Lower lobe of right lung (tissue), 2 donors: ENCODE measurements around the gene CCHCR1. TPM values are rescaled to one million over a fixed set of nuclear protein-coding genes. Genes with fewer than 3 reads are reported as not detected.

ENCODE experiments used
- ATAC-seq, 2 donors: fragments of 200-7000 bp; cut with Tn5 transposase; one replicate each; pipeline ENCODE4 v1.9.1; 2020 to 2022; ENCODE audit warnings: mild to moderate bottlenecking in 2 of 2, moderate library complexity in 2 of 2
- DNase-seq: peaks from one replicate; pipeline ENCODE4 v3.0.0-alpha.2; 2020
- H3K27ac ChIP-seq: fragments of 200-600 bp; one replicate; pipeline ENCODE4 v1.8.0; 2022
- H3K27me3 ChIP-seq: fragments of 200-600 bp; one replicate; pipeline ENCODE4 v1.8.0; 2022; ENCODE audit warnings: low read depth
- H3K36me3 ChIP-seq: fragments of 200-600 bp; one replicate; pipeline ENCODE4 v1.8.0; 2022; ENCODE audit warnings: mild to moderate bottlenecking
- H3K4me1 ChIP-seq: fragments of 200-600 bp; one replicate; pipeline ENCODE4 v1.8.0; 2022
- H3K4me3 ChIP-seq: fragments of 200-600 bp; one replicate; pipeline ENCODE4 v1.8.0; 2022; ENCODE audit warnings: mild to moderate bottlenecking
- H3K9me3 ChIP-seq: fragments of 200-600 bp; one replicate; pipeline ENCODE4 v1.8.0; 2022
- intact Hi-C: fragments of 100-400 bp; cut with DNase I; formaldehyde crosslinking; loops from one replicate; pipeline ENCODE4 v1.11.0; 2022
- total RNA-seq: library from RNA; stranded (reverse); fragmentation: NEBNext Ultra II Directional; extraction: Animal tissue kit (Norgen Biotek cat#: 25700); gene quantifications from one replicate; pipeline ENCODE4 v1.2.1, GENCODE V29; 2021
- TF ChIP-seq, protein P1 (sequence below): fragments of 200-600 bp; IDR thresholded peaks from one replicate; pipeline ENCODE4 v1.8.0; 2022; ENCODE audit warnings: antibody characterized with exemption, mild to moderate bottlenecking
- donor health status: DM: no; HTN: yes; CAD: no; lungs with severe emphysema.

The CCHCR1 gene
- total RNA-seq, 1 donor from 2014 or later = 16.5 TPM

GRCh38 chr6:31174378-31174777 is 16.8 kb upstream of the CCHCR1 start:
- H3K36me3 ChIP-seq = peaks cover 5% of the 10 kb centered on the region
- intact Hi-C loops = no loop called here
- ATAC-seq = no peak
- H3K27me3 ChIP-seq = no peaks in the 10 kb centered on the region
- H3K9me3 ChIP-seq = no peaks in the 10 kb centered on the region
- H3K4me1 ChIP-seq = peaks cover 10% of the 10 kb centered on the region
- DNase-seq = peak; percentile 1
- no peak overlapping the region for H3K27ac ChIP-seq
- no peak overlapping the region for H3K4me3 ChIP-seq
- TF ChIP-seq, protein P1, sequence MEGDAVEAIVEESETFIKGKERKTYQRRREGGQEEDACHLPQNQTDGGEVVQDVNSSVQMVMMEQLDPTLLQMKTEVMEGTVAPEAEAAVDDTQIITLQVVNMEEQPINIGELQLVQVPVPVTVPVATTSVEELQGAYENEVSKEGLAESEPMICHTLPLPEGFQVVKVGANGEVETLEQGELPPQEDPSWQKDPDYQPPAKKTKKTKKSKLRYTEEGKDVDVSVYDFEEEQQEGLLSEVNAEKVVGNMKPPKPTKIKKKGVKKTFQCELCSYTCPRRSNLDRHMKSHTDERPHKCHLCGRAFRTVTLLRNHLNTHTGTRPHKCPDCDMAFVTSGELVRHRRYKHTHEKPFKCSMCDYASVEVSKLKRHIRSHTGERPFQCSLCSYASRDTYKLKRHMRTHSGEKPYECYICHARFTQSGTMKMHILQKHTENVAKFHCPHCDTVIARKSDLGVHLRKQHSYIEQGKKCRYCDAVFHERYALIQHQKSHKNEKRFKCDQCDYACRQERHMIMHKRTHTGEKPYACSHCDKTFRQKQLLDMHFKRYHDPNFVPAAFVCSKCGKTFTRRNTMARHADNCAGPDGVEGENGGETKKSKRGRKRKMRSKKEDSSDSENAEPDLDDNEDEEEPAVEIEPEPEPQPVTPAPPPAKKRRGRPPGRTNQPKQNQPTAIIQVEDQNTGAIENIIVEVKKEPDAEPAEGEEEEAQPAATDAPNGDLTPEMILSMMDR = no peak

- peaks cover under 1% of the 10 kb centered on the region for H3K4me1 ChIP-seq
- no peaks in the 10 kb centered on the region for H3K27me3 ChIP-seq
- intact Hi-C loops = no loop called here
- H3K36me3 ChIP-seq = peaks cover 5% of the 10 kb centered on the region
- DNase-seq (no peak), ATAC-seq (no peak)
- TF ChIP-seq, protein P1 = no peak
- H3K27ac ChIP-seq = no peak overlapping the region
- H3K9me3 ChIP-seq = no peaks in the 10 kb centered on the region
- H3K4me3 ChIP-seq = no peak overlapping the region
Observed at GRCh38 chr6:31173406-31173805, 15.8 kb upstream of the CCHCR1 start.

GRCh38 chr6:31172973-31173384 is 15.4 kb upstream of the CCHCR1 start:
- no peak for DNase-seq
- ATAC-seq = no peak
- TF ChIP-seq, protein P1 = no peak
- no peak overlapping the region for H3K4me3 ChIP-seq
- peaks cover 5% of the 10 kb centered on the region for H3K36me3 ChIP-seq
- H3K4me1 ChIP-seq = no peaks in the 10 kb centered on the region
- H3K27ac ChIP-seq = no peak overlapping the region
- intact Hi-C loops = no loop called here
- no peaks in the 10 kb centered on the region for H3K27me3 ChIP-seq
- no peaks in the 10 kb centered on the region for H3K9me3 ChIP-seq

DNA sequence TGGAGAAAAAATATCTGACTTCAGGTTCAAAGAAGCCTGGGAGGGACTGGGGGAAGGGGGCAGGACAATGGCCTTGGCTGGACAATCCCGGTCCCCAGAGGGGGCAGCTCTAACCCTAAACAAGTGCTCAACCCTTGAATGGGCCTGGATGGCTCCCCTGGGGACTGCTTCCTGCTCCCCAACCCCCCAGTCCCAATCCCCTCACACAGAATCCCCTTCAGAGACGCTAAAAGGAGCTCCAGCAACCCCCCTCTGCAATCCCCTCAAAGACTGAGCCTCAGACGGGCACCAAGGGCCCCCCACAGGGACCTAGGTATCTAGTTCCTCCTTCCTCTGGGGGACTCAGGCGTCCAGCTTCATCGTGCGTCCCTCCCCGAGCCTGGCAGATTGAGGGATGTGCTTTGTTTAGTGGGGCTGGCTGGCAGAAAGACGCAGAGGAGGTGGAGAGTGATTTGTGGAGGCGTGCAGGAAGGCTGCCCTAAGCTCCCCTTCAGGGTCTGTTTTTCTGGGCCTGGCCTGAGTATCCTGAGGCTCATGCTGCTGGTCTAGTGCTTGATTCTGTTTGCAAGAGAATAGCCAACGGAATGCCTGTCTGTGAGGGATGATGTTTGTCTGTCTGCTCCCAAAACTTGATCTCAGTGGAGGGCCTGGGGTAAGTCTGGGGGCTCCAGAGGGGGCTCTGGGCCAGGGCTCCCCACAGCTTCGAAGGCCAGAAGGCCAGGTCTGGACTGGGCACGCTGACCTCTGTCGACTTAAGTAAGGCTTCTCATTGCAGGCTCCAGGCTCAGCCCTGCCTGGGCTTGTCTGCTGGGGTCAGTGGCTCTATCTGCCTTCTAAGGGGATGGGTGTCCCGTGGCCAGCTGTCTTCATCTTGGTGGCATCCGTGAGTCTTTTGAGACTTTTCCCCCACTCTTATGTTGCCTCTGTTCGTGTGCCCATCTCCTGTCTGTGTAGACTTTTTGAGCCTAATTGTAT is 14.6 kb upstream of the CCHCR1 start:
- DNase-seq (no peak), ATAC-seq (no peak)
- H3K9me3 ChIP-seq = no peaks in the 10 kb centered on the region
- H3K27ac ChIP-seq = no peak overlapping the region
- intact Hi-C loops = no loop called here
- TF ChIP-seq, protein P1 = no peak
- H3K4me1 ChIP-seq = no peaks in the 10 kb centered on the region
- H3K27me3 ChIP-seq = no peaks in the 10 kb centered on the region
- peaks cover 5% of the 10 kb centered on the region for H3K36me3 ChIP-seq
- no peak overlapping the region for H3K4me3 ChIP-seq

DNA sequence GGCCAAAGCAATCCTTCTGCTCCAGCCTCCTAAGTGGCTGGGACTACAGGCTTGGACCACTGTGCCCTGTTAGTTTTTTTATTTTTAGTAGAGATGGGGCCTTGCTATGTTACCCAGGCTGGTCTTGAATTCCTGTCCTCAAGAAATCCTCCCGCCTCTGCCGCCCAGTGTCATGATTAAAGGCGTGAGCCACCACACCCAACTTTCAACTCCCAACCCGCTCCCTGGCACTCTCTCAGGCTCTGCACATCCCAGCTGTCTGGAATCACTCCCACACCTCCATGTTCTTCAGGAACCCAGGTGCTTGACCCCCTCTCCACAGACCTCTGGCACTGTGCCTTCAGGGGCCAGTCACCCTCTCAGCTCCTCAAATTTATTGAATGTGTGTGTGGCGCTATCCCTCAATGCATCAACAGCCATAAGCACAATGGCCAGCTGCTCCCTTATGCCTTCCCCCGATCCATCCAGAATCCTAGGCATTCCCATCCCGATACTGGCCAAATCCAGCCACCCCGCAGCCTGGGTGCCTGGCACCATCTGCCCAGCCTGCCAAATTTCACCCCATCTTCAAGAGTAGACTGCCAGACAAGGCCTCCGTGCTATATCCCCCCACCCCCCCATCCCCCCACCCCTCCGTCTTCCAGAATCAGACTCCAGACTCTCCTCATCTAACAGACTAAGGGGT is 13.5 kb upstream of the CCHCR1 start:
- TF ChIP-seq, protein P1 = no peak
- intact Hi-C loops = no loop called here
- peaks cover 5% of the 10 kb centered on the region for H3K36me3 ChIP-seq
- H3K27ac ChIP-seq = no peak overlapping the region
- DNase-seq (no peak), ATAC-seq (no peak)
- H3K4me3 ChIP-seq = no peak overlapping the region
- H3K4me1 ChIP-seq = no peaks in the 10 kb centered on the region
- no peaks in the 10 kb centered on the region for H3K9me3 ChIP-seq
- no peaks in the 10 kb centered on the region for H3K27me3 ChIP-seq
